Loucy (cell line): ENCODE results near the gene STAT5A.
"Not testable (repeated sequence)": the region's sequence is repeated elsewhere in the genome, so short reads cannot be mapped to it uniquely, and the experiment has no call there.

Experiments used
- H2AFZ ChIP-seq: fragments of 200-600 bp; sonication (generic); 2 replicates; pipeline ENCODE4 v1.6.0; 2016; ENCODE audit warnings: antibody characterized with exemption, mild to moderate bottlenecking, low read length, moderate library complexity
- H3F3A ChIP-seq: fragments of 200-600 bp; 2 replicates; pipeline ENCODE4 v1.6.0; 2016; ENCODE audit warnings: antibody characterized with exemption, low read depth, mild to moderate bottlenecking
- H3K27me3 ChIP-seq: fragments of 200-600 bp; sonication (generic); 2 replicates; pipeline ENCODE4 v1.6.1; 2014; ENCODE audit warnings: low read length, mild to moderate bottlenecking; ENCODE audit not compliant: insufficient read depth, poor library complexity, severe bottlenecking
- H3K36me3 ChIP-seq: fragments of 200-600 bp; sonication (generic); 2 replicates; pipeline ENCODE4 v1.6.1; 2016; ENCODE audit warnings: low read length; ENCODE audit not compliant: insufficient read depth
- H3K4me1 ChIP-seq: fragments of 200-600 bp; sonication (generic); 2 replicates; pipeline ENCODE4 v1.5.1; 2014; ENCODE audit warnings: low read length, mild to moderate bottlenecking; ENCODE audit not compliant: insufficient read depth, poor library complexity, severe bottlenecking
- H3K4me2 ChIP-seq: fragments of 200-600 bp; sonication (generic); 2 replicates; pipeline ENCODE4 v1.6.0; 2014; ENCODE audit warnings: antibody characterized with exemption, low read length, low read depth, mild to moderate bottlenecking; ENCODE audit not compliant: poor library complexity, severe bottlenecking
- H3K4me3 ChIP-seq: fragments of 200-600 bp; sonication (generic); 2 replicates; pipeline ENCODE4 v1.5.1; 2014; ENCODE audit warnings: low read length, mild to moderate bottlenecking, mixed read lengths; ENCODE audit not compliant: poor library complexity, severe bottlenecking
- H3K79me2 ChIP-seq: fragments of 200-600 bp; sonication (generic); 2 replicates; pipeline ENCODE4 v1.6.1; 2014; ENCODE audit warnings: low read length; ENCODE audit not compliant: insufficient read depth
- H3K9ac ChIP-seq: fragments of 200-600 bp; sonication (generic); 2 replicates; pipeline ENCODE4 v1.6.0; 2014; ENCODE audit warnings: mild to moderate bottlenecking, low read depth, low read length, moderate library complexity; ENCODE audit not compliant: poor library complexity, severe bottlenecking
- H3K9me2 ChIP-seq: fragments of 200-600 bp; sonication (generic); replicated peaks from 2 replicates; pipeline ENCODE4 v1.6.1; 2016; ENCODE audit warnings: low read depth, low read length, mixed read lengths
- H3K9me3 ChIP-seq: fragments of 200-600 bp; sonication (generic); 2 replicates; pipeline ENCODE4 v1.6.1; 2014; ENCODE audit warnings: mild to moderate bottlenecking, antibody characterized with exemption, low read length, low read depth; ENCODE audit not compliant: insufficient read depth
- H4K20me1 ChIP-seq: fragments of 200-600 bp; sonication (generic); 2 replicates; pipeline ENCODE4 v1.6.0; 2014; ENCODE audit warnings: antibody characterized with exemption, low read length, mild to moderate bottlenecking; ENCODE audit not compliant: insufficient read depth, poor library complexity, severe bottlenecking
- CTCF ChIP-seq: fragments of 200-600 bp; sonication (generic); conservative IDR thresholded peaks from 2 replicates; pipeline ENCODE4 v1.5.1; 2014; ENCODE audit warnings: mild to moderate bottlenecking, antibody characterized with exemption, low read length
- EZH2phosphoT487 ChIP-seq: fragments of 200-600 bp; IDR thresholded peaks from 2 replicates; pipeline ENCODE4 v1.6.1; 2018; ENCODE audit warnings: antibody characterized with exemption, mild to moderate bottlenecking, moderate library complexity, borderline replicate concordance

The STAT5A gene

GRCh38 chr17:42301022-42301421, 12.7 kb downstream of the STAT5A start:
- TF ChIP-seq CTCF (no peak), EZH2phosphoT487 (no peak)
- peaks cover 31% of the 10 kb centered on the region; the same call in 1 of the 2 replicates for H3K79me2 ChIP-seq
- no peaks in the 10 kb centered on the region for H3F3A ChIP-seq
- H3K9me2 ChIP-seq: no peaks in the 10 kb centered on the region
- no peak overlapping the region for H3K4me2 ChIP-seq
- no peak overlapping the region for H2AFZ ChIP-seq
- no peaks in the 10 kb centered on the region for H3K27me3 ChIP-seq
- no peak overlapping the region for H3K4me3 ChIP-seq
- H4K20me1 ChIP-seq: peaks cover 16% of the 10 kb centered on the region
- H3K4me1 ChIP-seq: peaks cover 3% of the 10 kb centered on the region
- H3K9me3 ChIP-seq: no peaks in the 10 kb centered on the region
- H3K9ac ChIP-seq: no peak overlapping the region
- H3K36me3 ChIP-seq: peaks cover 77% of the 10 kb centered on the region; the same call in 1 of the 2 replicates

- Histone ChIP-seq H3K79me2 (peaks cover 26% of the 10 kb centered on the region; the same call in 1 of the 2 replicates), H3K4me3 (no peak overlapping the region), H3K4me2 (no peak overlapping the region), H2AFZ (no peak overlapping the region), H3K36me3 (peaks cover 86% of the 10 kb centered on the region; the same call in 1 of the 2 replicates), H3F3A (no peaks in the 10 kb centered on the region; the same call in 1 of the 2 replicates), H3K9me2 (no peaks in the 10 kb centered on the region), H3K4me1 (no peaks in the 10 kb centered on the region), H3K9ac (no peak overlapping the region), H3K9me3 (no peaks in the 10 kb centered on the region), H3K27me3 (no peaks in the 10 kb centered on the region), H4K20me1 (peaks cover 5% of the 10 kb centered on the region)
- no peak for TF ChIP-seq CTCF
- no peak for TF ChIP-seq EZH2phosphoT487
Observed at GRCh38 chr17:42303694-42304093, 15.4 kb downstream of the STAT5A start.

GRCh38 chr17:42304187-42305030, 16.1 kb downstream of the STAT5A start:
- H3K9me2 ChIP-seq: no peaks in the 10 kb centered on the region
- peaks cover 24% of the 10 kb centered on the region; the same call in 1 of the 2 replicates for H3K79me2 ChIP-seq
- H2AFZ ChIP-seq: no peak overlapping the region
- peaks cover 86% of the 10 kb centered on the region; the same call in 1 of the 2 replicates for H3K36me3 ChIP-seq
- H3K9me3 ChIP-seq: no peaks in the 10 kb centered on the region
- H3K4me3 ChIP-seq: no peak overlapping the region
- H3F3A ChIP-seq: no peaks in the 10 kb centered on the region; the same call in 1 of the 2 replicates
- H3K4me2 ChIP-seq: no peak overlapping the region
- no peak overlapping the region for H3K9ac ChIP-seq
- H4K20me1 ChIP-seq: peaks cover 5% of the 10 kb centered on the region
- TF ChIP-seq EZH2phosphoT487 (no peak), CTCF (no peak)
- no peaks in the 10 kb centered on the region for H3K27me3 ChIP-seq
- peaks cover 5% of the 10 kb centered on the region for H3K4me1 ChIP-seq

GRCh38 chr17:42305031-42305330, 16.7 kb downstream of the STAT5A start:
- H3K9me2 ChIP-seq, H3K4me2 ChIP-seq, H4K20me1 ChIP-seq, H3F3A ChIP-seq, H2AFZ ChIP-seq, H3K9me3 ChIP-seq, H3K4me3 ChIP-seq, H3K27me3 ChIP-seq, H3K9ac ChIP-seq, H3K4me1 ChIP-seq: not testable (repeated sequence)
- peaks cover 27% of the 10 kb centered on the region; the same call in 1 of the 2 replicates for H3K79me2 ChIP-seq
- peaks cover 90% of the 10 kb centered on the region; the same call in 1 of the 2 replicates for H3K36me3 ChIP-seq
